Measurements from ENCODE around the gene DST. TPM values are rescaled to one million over a fixed set of nuclear protein-coding genes. Genes with fewer than 3 reads are reported as not detected.

Gene DST
- polyA plus RNA-seq, 1 of the 3 experiments (the other 2 are of a cell fraction), result 64.3 TPM

DNA sequence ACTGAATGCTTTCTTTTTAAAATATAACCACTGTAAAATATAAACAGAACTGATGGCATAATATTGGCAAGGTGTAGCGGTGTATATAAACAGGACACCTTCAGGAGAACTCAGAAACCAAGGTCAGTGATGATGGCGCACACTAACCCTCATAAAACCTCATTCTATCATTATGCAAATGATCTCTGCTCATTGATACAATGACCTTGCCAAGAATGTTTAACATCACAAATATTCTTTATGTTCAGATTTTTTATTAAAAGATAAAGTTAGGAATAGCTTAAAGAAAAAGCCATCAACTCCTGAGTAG lies 48.6 kb upstream of the DST start:
- peak overlapping the region; percentile 17; the same call in 1 of the 2 replicates for H3K4me2 ChIP-seq
- H3K9me2 ChIP-seq, result no peaks in the 10 kb centered on the region
- H3K27me3 ChIP-seq (ENCODE audit: insufficient read depth), result no peaks in the 10 kb centered on the region
- no peak overlapping the region for H3K9ac ChIP-seq
- no peaks in the 10 kb centered on the region for H3K9me3 ChIP-seq
- peaks cover 75% of the 10 kb centered on the region for H3K79me2 ChIP-seq (ENCODE audit: insufficient read depth)
- POLR2A ChIA-PET, result no interaction called here
- no peak for DNase-seq
- 92% methylated on average over 2 of the region's 2 CpGs for WGBS (ENCODE audit: low lambda C conversion rate)
- peak overlapping the region in 1 of 2 experiments; percentile 46; a peak in 3 of 4 replicates for H3K27ac ChIP-seq (ENCODE audit: low read depth in 2 of 2, low read length in 1 of 2)
- H3K36me3 ChIP-seq (replicated peaks in 1 of 2; ENCODE audit: control insufficient read depth in 1 of 2, insufficient read depth in 2 of 2, low read length in 1 of 2), result peaks cover 0 to 38% of the 10 kb centered on the region in 2 experiments
- CTCF ChIA-PET, result interaction anchor here (1.2 to 6.6 kb wide), 7 partner anchors 8 to 161 kb away, joined by 3 to 39 read pairs (median 5); no protein-coding TSS in a partner anchor
- H2AFZ ChIP-seq (ENCODE audit: low read depth), result no peak overlapping the region
- H4K20me1 ChIP-seq (ENCODE audit: insufficient read depth), result no peaks in the 10 kb centered on the region
- TF ChIP-seq FOSL2 (IDR thresholded peaks at IDR 0.05; ENCODE audit: borderline replicate concordance, low read depth), result no peak
- no peak for TF ChIP-seq JUND (IDR thresholded peaks at IDR 0.05)
- TF ChIP-seq, protein P1, sequence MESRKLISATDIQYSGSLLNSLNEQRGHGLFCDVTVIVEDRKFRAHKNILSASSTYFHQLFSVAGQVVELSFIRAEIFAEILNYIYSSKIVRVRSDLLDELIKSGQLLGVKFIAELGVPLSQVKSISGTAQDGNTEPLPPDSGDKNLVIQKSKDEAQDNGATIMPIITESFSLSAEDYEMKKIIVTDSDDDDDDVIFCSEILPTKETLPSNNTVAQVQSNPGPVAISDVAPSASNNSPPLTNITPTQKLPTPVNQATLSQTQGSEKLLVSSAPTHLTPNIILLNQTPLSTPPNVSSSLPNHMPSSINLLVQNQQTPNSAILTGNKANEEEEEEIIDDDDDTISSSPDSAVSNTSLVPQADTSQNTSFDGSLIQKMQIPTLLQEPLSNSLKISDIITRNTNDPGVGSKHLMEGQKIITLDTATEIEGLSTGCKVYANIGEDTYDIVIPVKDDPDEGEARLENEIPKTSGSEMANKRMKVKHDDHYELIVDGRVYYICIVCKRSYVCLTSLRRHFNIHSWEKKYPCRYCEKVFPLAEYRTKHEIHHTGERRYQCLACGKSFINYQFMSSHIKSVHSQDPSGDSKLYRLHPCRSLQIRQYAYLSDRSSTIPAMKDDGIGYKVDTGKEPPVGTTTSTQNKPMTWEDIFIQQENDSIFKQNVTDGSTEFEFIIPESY (IDR thresholded peaks at IDR 0.05; ENCODE audit: borderline replicate concordance, low read depth), result no peak
- TF ChIP-seq FOXM1 (IDR thresholded peaks at IDR 0.05; ENCODE audit: low read depth), result no peak
- TF ChIP-seq TEAD4 (IDR thresholded peaks at IDR 0.05; ENCODE audit: borderline replicate concordance, insufficient read depth), result no peak
- no peak for TF ChIP-seq NRF1 (IDR thresholded peaks at IDR 0.05; ENCODE audit: low read depth, low read length)
- no peak for TF ChIP-seq ELF1 (IDR thresholded peaks at IDR 0.05)
- TF ChIP-seq TCF12 (IDR thresholded peaks at IDR 0.05), result no peak
- TF ChIP-seq SIN3A (IDR thresholded peaks at IDR 0.05; ENCODE audit: borderline replicate concordance, low read depth, low read length), result no peak
- TF ChIP-seq MXI1 (IDR thresholded peaks at IDR 0.05; ENCODE audit: low read depth, low read length), result no peak
- no peak for TF ChIP-seq GABPA (IDR thresholded peaks at IDR 0.05; ENCODE audit: low read depth)
- TF ChIP-seq RAD21 (IDR thresholded peaks at IDR 0.05; ENCODE audit: low read length), result no peak
- TF ChIP-seq FOXJ3 (CRISPR knock-in tag; IDR thresholded peaks at IDR 0.05), result no peak
- TF ChIP-seq MEF2A (IDR thresholded peaks at IDR 0.05; ENCODE audit: borderline replicate concordance, low read depth), result no peak
- no peak overlapping the region for H3K4me3 ChIP-seq (ENCODE audit: low read depth in 2 of 2, low read length in 1 of 2)
- H3K4me1 ChIP-seq (ENCODE audit: control insufficient read depth in 1 of 2, insufficient read depth in 2 of 2, low read depth in 1 of 2, low read length in 1 of 2), result peaks cover 6 to 69% of the 10 kb centered on the region in 2 experiments
- H3F3A ChIP-seq (replicated peaks; ENCODE audit: insufficient read depth), result peaks cover 32% of the 10 kb centered on the region

DNA sequence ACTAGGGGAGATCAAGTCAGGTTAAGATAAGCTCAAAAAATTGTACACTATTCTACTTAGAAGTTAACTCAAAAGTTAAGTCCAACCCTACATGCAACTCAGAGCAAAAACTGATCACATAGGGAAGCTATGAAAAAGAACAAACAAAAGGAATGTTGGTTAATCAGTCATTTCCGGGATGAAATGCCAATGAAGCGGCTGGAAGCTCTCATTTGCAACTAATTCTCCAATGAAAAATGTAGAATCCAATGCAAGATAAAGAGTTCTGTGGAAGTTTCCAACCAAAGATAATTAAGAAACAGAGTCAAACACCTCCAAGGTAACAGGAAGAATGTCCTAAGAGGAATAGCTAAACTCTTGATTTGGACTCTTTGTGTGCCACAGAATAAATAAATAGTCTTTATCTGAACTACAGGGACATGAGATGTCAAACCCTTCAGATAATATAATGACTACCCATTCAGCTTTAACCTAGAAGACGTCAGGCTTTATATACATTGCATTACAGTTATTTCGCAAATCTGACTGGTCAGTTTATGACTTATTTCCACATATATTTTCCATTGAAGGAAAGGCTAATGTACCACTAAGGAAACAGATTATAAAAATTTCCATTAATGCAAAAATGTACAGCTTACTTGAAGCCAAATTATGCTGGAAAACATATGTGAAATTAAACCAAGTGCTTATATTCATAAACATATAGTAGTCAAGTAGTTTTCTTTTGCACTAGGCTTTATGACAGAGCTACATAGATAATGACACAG lies 48.0 kb upstream of the DST start:
- no peaks in the 10 kb centered on the region for H3K9me2 ChIP-seq
- H3K36me3 ChIP-seq (replicated peaks in 1 of 2; ENCODE audit: control insufficient read depth in 1 of 2, insufficient read depth in 2 of 2, low read length in 1 of 2), result peaks cover 0 to 38% of the 10 kb centered on the region in 2 experiments
- H3K27me3 ChIP-seq (ENCODE audit: insufficient read depth), result no peaks in the 10 kb centered on the region
- peak overlapping the region; percentile 46 to 53; a peak in 3 of 4 replicates for H3K27ac ChIP-seq (ENCODE audit: low read depth in 2 of 2, low read length in 1 of 2)
- TF ChIP-seq CHD2 (IDR thresholded peaks at IDR 0.05; ENCODE audit: low read length, partially characterized antibody) (no peak), RXRA (IDR thresholded peaks at IDR 0.05; ENCODE audit: borderline replicate concordance, low read depth) (no peak), TCF12 (IDR thresholded peaks at IDR 0.05) (0 out of 2 replicates have a peak, but pooled peaks have one; percentile 12), ELF1 (IDR thresholded peaks at IDR 0.05) (no peak), FOSL2 (IDR thresholded peaks at IDR 0.05; ENCODE audit: borderline replicate concordance, low read depth) (0 out of 2 replicates have a peak, but pooled peaks have one; percentile 6), TEAD4 (IDR thresholded peaks at IDR 0.05; ENCODE audit: borderline replicate concordance, insufficient read depth) (no peak)
- TF ChIP-seq, protein P2, sequence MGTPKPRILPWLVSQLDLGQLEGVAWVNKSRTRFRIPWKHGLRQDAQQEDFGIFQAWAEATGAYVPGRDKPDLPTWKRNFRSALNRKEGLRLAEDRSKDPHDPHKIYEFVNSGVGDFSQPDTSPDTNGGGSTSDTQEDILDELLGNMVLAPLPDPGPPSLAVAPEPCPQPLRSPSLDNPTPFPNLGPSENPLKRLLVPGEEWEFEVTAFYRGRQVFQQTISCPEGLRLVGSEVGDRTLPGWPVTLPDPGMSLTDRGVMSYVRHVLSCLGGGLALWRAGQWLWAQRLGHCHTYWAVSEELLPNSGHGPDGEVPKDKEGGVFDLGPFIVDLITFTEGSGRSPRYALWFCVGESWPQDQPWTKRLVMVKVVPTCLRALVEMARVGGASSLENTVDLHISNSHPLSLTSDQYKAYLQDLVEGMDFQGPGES (IDR thresholded peaks at IDR 0.05; ENCODE audit: low read depth, low read length), result no peak
- TF ChIP-seq, protein P3, sequence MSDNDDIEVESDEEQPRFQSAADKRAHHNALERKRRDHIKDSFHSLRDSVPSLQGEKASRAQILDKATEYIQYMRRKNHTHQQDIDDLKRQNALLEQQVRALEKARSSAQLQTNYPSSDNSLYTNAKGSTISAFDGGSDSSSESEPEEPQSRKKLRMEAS (IDR thresholded peaks at IDR 0.05; ENCODE audit: low read depth), result no peak
- TF ChIP-seq, protein P1 (IDR thresholded peaks at IDR 0.05; ENCODE audit: borderline replicate concordance, low read depth), result no peak
- no peaks in the 10 kb centered on the region; the same call in 1 of the 2 replicates for H4K20me1 ChIP-seq (ENCODE audit: insufficient read depth)
- ChIA-PET POLR2A (no interaction called here), CTCF (interaction anchor here (1.2 to 6.6 kb wide), 7 partner anchors 9 to 161 kb away, joined by 3 to 39 read pairs (median 5); no protein-coding TSS in a partner anchor)
- H3K79me2 ChIP-seq (ENCODE audit: insufficient read depth), result peaks cover 80% of the 10 kb centered on the region
- H2AFZ ChIP-seq (ENCODE audit: low read depth), result no peak overlapping the region
- no peak overlapping the region for H3K4me3 ChIP-seq (ENCODE audit: low read depth in 2 of 2, low read length in 1 of 2)
- peak overlapping the region; percentile 26 for H3K4me2 ChIP-seq
- 92% methylated on average over 4 of the region's 4 CpGs for WGBS (ENCODE audit: low lambda C conversion rate)
- H3K9ac ChIP-seq, result no peak overlapping the region
- H3F3A ChIP-seq (replicated peaks; ENCODE audit: insufficient read depth), result peaks cover 35% of the 10 kb centered on the region
- peaks cover 6 to 66% of the 10 kb centered on the region in 2 experiments for H3K4me1 ChIP-seq (ENCODE audit: control insufficient read depth in 1 of 2, insufficient read depth in 2 of 2, low read depth in 1 of 2, low read length in 1 of 2)
- no peak for DNase-seq
- H3K9me3 ChIP-seq, result no peaks in the 10 kb centered on the region

Measured in SK-N-SH (cell line).